ENCODE data around the gene EFHD1.

- no peak for TF ChIP-seq POLR2A (IDR thresholded peaks at IDR 0.05)
- TF ChIP-seq, protein P1, sequence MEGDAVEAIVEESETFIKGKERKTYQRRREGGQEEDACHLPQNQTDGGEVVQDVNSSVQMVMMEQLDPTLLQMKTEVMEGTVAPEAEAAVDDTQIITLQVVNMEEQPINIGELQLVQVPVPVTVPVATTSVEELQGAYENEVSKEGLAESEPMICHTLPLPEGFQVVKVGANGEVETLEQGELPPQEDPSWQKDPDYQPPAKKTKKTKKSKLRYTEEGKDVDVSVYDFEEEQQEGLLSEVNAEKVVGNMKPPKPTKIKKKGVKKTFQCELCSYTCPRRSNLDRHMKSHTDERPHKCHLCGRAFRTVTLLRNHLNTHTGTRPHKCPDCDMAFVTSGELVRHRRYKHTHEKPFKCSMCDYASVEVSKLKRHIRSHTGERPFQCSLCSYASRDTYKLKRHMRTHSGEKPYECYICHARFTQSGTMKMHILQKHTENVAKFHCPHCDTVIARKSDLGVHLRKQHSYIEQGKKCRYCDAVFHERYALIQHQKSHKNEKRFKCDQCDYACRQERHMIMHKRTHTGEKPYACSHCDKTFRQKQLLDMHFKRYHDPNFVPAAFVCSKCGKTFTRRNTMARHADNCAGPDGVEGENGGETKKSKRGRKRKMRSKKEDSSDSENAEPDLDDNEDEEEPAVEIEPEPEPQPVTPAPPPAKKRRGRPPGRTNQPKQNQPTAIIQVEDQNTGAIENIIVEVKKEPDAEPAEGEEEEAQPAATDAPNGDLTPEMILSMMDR (IDR thresholded peaks at IDR 0.05) = no peak
- TF ChIP-seq POLR2AphosphoS5 (IDR thresholded peaks at IDR 0.05) = no peak
- TF ChIP-seq EP300 (IDR thresholded peaks at IDR 0.05; ENCODE audit: low read depth) = no peak
These were observed 65.7 kb downstream of the EFHD1 start for GRCh38 chr2:232699110-232699509.

All from transverse colon (tissue), 4 donors.